ENCODE data around the gene ZW10.
"Not testable (repeated sequence)": the region's sequence is repeated elsewhere in the genome, so short reads cannot be mapped to it uniquely, and the experiment has no call there.

ZW10 gene

GRCh38 chr11:113773416-113774173 is at the start of gene ZW10:
TSS of gene ZW10 (minus strand) at chr11:113773692. CDS start at chr11:113773666, 26 bp downstream.
- DNase-seq, result peak; percentile 98

DNA sequence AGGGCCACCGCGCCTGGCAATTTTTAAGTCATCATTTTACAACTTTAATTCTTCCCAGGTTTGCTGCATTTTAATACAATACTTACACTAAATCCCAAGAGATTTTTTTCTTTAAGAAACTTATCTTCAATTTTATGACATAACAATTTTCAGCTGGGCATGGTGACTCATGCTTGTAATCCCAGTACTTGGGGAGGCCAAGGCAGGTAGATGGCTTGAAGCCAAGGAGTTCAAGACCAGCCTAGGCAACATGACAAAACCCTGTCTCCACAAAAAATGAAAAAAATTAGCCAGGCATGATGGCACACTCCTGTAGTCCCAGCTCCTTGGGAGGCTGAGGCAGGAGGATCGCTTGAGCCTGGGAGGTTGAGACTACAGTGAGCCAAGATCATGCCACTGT is 44.9 kb upstream of the ZW10 start:
- DNase-seq, result no peak

DNA sequence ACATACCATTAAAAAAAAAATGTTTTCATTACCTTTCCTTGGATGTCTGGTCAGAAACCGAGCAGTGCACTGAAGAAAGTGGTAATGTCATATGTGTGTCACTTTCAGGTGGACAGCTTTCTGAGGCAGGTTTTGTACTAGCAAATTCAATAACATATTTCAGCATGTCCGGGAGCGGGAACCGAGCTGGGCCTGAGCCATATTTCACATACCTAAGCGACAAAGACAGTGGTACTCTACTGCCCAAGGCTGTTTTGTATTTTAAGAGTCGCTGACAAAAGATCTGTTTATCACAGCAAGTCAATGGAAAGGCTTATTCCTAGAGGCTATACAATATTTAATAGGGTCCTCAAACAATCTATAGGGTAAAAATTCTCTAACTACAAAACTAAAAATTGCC is 44.1 kb upstream of the ZW10 start:
- DNase-seq, result no peak

GRCh38 chr11:113817162-113817561 is 43.7 kb upstream of the ZW10 start:
- DNase-seq, result no peak

DNA sequence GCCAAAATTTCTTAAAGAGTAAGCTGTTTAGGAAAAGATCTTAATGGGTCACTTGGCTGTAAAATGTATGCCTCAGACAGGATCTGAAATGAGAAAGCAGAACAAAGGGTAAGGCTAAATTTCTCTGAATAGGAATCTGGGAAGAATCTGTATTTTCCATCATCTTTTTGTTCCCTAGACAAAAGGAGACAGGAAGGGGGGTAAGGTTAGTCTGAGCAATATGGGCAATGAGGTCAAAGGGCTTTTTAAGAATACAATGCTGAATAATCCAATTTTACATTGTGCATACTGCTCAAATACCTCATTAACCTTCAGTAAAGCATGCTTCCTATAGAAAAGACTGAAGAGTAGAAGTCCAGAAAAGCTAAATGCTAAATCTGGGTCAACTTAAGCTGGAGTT is 40.7 kb upstream of the ZW10 start:
- no peak for DNase-seq

DNA sequence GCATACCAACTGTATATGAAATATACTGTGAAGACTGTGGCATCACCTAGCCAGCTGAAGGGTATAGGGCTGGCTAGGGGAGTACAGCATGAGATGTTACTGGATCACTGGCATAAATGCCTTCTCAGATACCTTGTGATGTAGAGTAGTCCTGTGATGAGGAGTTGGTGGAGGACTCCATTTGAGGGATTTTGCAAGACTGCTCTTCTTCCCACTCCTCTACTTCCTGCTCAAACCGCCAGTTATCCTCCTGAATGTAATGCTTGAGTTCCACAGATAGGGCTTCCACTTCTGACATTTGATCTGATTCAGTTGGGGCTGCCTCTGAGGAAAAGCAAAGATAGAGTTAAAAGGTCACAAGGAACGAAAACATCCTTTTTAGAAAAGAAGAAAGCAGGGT is 35.4 kb upstream of the ZW10 start:
- no peak for DNase-seq

- DNase-seq, result peak; percentile 75
Observed at GRCh38 chr11:113806406-113806805, 32.9 kb upstream of the ZW10 start.

DNA sequence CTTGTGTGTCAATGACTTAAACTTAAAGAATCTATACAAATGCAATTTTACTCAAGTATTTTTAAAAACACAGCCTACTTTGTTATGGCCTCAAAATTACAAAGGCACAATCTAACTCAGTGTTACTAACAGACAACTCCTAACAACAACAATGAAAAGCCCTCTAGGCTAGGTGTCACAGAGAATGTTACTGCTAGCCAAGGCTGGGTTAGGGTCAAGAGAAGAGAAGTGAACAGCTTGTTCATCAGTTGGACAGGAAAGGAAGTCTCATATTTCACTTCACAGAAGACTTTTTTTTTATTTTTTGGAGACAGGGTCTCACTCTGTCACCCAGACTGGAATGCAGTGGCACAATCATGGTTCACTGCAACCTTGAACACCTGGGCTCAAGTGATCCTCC is 32.1 kb upstream of the ZW10 start:
- no peak for DNase-seq

DNA sequence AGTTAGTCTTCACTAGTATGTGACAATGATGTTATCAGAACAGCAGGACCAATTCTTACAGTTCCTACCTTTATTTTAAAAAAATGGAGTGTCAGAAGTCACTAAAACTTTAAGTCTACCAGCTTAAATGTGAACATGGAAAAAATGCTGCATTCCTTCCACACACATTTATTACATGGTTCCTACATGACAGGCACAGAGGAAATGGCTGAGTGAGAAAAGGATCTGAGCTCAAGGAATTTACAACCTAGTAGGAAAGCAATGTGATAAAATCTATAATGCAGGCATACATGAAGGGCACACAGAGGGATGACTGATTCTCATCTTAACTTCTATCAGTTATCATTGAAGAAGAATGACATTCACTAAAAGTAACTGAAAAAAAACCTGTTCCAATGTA is 29.1 kb upstream of the ZW10 start:
- DNase-seq, result no peak

DNA sequence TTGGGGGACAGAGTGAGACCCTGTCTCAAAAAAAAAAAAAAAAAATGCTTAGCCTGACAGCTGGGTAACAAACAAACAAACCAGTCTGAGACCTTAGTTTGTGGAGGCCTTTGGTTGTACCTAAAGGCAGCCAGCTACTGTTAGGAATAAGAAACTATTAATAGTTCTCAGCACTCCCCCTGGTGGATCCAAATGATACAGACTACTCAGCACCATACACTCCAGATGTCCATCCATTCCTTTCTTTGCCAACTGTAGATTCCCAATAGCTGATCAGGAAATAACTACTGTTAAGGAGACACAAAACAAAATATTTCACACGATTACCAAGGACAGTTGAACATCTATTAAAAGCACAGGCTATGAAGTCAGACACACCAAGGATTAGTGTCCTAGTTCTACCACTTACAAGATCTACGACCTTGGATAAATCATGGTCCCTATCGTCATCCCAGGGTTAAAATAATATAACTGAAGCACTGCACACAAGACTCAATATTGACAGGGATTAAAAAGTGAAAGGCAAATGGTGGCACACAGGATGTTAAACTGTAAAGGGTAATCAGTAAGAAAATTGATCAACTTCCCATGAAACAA is 23.3 kb upstream of the ZW10 start:
- DNase-seq, result no peak

DNA sequence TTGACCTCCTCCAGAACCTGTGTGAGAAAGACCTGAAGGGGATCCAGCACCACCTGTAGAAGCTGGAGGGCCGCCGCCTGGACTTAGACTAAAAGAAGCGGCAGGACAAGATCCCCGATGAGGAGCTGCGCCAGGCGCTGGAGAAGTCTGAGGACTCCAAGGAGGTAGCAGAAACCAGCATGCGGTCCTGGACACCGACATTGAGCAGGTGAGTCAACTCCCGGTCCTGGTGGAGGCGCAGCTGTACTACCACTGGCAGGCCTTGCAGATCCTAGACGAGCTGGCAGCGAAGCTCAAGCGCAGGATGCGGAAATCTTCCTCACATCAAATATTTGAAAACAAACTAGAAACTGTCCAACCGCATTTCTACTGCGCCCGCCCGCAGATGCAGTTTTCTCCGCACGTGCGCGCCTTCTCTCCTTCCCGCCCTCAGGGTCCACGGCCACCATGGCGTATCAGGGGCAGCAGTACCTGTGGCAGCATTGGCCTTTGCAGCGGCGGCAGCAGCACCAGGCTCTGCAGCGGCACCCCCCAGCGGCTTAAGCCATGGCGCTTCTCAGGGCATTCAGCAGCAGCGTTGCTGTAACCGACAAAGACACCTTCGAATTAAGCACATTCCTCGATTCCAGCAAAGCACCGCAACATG is 16.3 kb upstream of the ZW10 start:
- DNase-seq, result no peak

DNA sequence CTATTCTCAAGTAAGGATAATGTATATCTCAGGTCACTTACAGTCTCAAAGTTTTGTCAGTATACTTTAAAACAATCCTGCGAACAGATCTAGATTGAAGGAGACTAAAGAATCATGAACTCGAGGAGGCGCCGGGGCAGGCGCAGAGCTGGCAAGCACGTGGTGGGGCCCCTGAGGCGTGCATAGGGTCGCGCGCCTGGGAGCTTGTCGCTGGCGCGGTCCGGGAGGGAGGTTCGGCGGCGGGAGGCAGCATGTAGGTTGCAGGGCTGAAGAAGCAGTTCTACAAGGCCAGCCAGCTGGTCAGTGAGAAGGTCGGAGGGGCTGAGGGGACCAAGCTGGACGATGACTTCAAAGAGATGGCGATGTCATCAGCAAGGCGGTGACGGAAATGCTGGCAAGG is 15.5 kb upstream of the ZW10 start:
- DNase-seq, result not testable (repeated sequence)

DNA sequence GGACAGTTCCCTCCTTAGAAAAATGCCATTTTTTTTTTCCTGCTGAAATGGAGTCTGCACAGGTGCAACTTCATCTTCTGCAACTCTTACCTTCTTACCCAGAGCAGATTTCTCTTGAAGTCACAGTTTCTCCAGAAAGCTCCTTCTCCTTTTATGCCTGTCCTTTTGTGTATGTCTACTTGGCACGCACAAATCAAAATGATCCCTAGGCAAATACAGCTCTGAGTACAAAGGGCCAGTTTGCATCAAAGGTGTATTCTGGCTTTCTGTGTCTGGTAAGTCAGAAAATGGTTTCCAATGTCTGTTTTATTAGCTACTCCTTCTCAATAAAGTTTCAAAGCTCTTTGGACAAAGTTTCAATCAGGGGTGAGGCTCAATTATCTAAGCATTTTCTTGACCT is 8.6 kb upstream of the ZW10 start:
- no peak for DNase-seq

DNA sequence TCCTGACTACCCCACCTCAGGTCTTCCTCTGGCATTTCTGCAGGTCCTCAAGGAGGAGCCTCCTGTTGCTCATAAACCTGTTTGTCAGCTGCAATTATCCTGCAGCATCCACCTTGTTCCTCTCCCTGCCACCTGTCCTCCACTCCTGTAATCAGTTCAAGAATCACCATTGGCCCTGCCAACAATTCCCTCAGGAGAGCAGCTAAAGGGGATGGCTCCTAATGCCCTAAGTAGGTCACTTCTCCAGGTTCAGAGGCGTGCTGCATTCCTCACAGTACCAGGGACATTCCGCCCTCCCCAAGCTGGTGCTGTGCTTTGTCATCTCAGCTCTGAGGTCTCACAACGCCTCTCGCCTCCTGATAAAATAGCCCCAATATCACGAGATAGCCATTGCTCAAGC is 8.2 kb upstream of the ZW10 start:
- peak; percentile 74 for DNase-seq

- DNase-seq, result no peak
Observed at GRCh38 chr11:113779496-113779895, 6.0 kb upstream of the ZW10 start, which contains the start of gene CLDN25. TSS of gene CLDN25 (plus strand) at chr11:113779796. CDS start at chr11:113779796, 0 bp downstream.

- DNase-seq, result peak; percentile 59
Observed at GRCh38 chr11:113778111-113778910, 4.8 kb upstream of the ZW10 start.

DNA sequence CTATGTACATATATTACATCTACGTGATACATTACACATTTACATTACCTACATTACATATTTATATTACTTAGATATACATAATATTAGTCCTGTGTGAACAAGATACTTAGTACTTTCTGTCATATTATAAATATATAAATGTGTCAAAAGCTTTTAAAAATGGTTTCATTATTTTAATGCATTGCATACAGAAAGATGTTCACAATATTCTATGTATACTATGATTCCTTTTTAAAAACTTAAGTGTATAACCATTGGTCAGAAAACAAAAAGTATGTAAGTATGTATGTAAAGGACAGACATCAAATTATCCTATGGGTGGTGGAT is 647 bp upstream of the ZW10 start:
- no peak for DNase-seq

- peak; percentile 77 for DNase-seq
Observed at GRCh38 chr11:113773092-113773415, 438 bp downstream of the ZW10 start.

- DNase-seq, result no peak
Observed at GRCh38 chr11:113771964-113772363, 1.5 kb downstream of the ZW10 start.

DNA sequence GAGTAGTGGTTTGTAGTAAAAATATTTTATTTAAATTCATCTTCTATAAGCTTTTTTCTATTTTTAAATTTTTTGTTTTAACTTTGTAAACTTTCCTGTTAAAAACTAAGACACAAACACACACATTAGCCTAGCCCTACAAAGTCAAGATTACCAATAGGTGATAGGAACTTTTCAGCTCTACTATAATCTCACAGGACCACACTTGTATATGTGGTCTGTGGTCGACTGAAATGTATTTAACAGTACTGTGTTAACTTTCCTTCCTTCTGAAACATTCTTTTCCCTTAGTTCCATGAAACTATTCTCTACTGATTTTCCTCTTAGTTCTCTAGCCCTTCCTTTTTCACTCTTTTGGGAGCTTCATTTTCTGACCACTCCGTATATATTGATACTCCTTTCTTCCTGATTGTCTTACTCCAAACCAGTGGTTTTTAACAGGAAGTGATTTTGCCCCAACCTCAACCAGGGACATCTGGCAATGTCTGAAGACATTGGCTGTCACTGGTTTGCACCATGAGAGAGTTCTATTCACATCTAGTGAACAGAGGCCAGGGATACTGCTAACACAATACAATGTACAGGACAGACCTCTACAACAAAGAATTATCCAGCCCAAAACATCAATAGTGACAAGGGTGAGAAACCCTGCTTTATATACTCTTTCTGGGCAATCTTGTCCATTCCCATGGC is 8.8 kb downstream of the ZW10 start:
- no peak for DNase-seq

DNA sequence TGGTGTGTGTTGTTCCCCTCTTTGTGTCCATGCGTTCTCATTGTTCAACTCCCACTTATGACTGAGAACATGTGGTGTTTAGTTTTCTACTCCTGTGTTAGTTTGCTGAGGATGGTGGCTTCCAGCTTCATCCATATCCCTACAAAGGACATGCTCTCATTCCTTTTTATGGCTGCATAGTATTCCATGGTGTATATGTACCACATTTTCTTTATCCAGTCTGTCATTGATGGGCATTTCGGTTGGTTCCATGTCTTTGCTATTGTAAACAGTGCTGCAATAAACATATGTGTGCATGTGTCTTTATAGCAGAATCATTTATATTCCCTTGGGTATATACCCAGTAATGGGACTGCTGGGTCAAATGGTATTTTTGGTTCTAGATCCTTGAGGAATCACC is 10.5 kb downstream of the ZW10 start:
- not testable (repeated sequence) for DNase-seq

GRCh38 chr11:113760241-113760640 is 13.3 kb downstream of the ZW10 start:
- no peak for DNase-seq

DNA sequence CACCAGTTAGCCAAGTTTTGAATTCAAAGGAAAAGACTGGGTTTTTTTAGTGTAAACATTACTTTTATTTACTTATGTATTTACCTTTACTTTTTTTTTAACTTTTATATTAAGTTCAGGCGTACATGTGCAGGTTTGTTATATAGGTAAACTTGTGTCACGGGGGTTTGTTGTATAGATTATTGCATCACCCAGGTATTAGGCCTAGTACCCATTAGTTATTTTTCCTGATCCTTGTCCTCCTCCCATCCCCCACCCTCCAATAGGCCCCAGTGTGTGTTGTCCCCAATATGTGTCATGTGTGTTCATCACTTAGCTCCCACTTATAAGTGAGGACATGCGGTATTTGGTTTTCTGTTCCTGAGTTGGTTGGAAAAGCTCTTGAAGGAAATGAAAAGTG is 20.6 kb downstream of the ZW10 start:
- no peak for DNase-seq

All from islet precursor cell (in vitro differentiated cells).